MM.1S (cell line): ENCODE results near the gene RIOK2.

Source experiments
- DNase-seq: peaks from one replicate; pipeline ENCODE4 v3.0.0-alpha.2; 2015
- H2AFZ ChIP-seq: fragments of 300-600 bp; sonication (generic); 2 replicates; pipeline ENCODE4 v1.6.0; 2016; ENCODE audit warnings: antibody characterized with exemption, low read length
- H3F3A ChIP-seq: fragments of 300-600 bp; sonication (generic); 2 replicates; pipeline ENCODE4 v1.6.1; 2016; ENCODE audit warnings: mild to moderate bottlenecking, antibody characterized with exemption, low read length, moderate library complexity, mixed read lengths; ENCODE audit not compliant: insufficient read depth
- H3K27ac ChIP-seq: fragments of 300-600 bp; sonication (generic); 2 replicates; pipeline ENCODE4 v1.5.1; 2016; ENCODE audit warnings: mild to moderate bottlenecking, low read length
- H3K27me3 ChIP-seq: fragments of 300-600 bp; sonication (generic); replicated peaks from 2 replicates; pipeline ENCODE4 v1.6.0; 2016; ENCODE audit warnings: low read length; ENCODE audit not compliant: insufficient read depth
- H3K36me3 ChIP-seq: fragments of 300-600 bp; sonication (generic); replicated peaks from 2 replicates; pipeline ENCODE4 v1.6.1; 2016; ENCODE audit warnings: mild to moderate bottlenecking, low read length, mixed read lengths; ENCODE audit not compliant: insufficient read depth
- H3K4me1 ChIP-seq: fragments of 300-600 bp; sonication (generic); 2 replicates; pipeline ENCODE4 v1.6.1; 2016; ENCODE audit warnings: low read length, mixed read lengths
- H3K4me2 ChIP-seq: fragments of 300-600 bp; sonication (generic); 2 replicates; pipeline ENCODE4 v1.6.0; 2016; ENCODE audit warnings: low read depth, low read length
- H3K4me3 ChIP-seq: fragments of 300-600 bp; sonication (generic); 2 replicates; pipeline ENCODE4 v1.5.1; 2016; ENCODE audit warnings: low read length, mixed read lengths
- H3K79me2 ChIP-seq: fragments of 300-600 bp; sonication (generic); 2 replicates; pipeline ENCODE4 v1.6.1; 2016; ENCODE audit warnings: mixed run types, low read length, mixed read lengths
- H3K9ac ChIP-seq: fragments of 300-600 bp; sonication (generic); 2 replicates; pipeline ENCODE4 v1.6.1; 2016; ENCODE audit warnings: low read length, mixed read lengths
- H3K9me2 ChIP-seq: fragments of 300-600 bp; sonication (generic); replicated peaks from 2 replicates; pipeline ENCODE4 v1.6.1; 2016; ENCODE audit warnings: mild to moderate bottlenecking, low read length, mixed read lengths; ENCODE audit not compliant: insufficient read depth
- H3K9me3 ChIP-seq: fragments of 300-600 bp; sonication (generic); replicated peaks from 2 replicates; pipeline ENCODE4 v1.6.1; 2016; ENCODE audit warnings: mild to moderate bottlenecking, low read length, mixed read lengths; ENCODE audit not compliant: insufficient read depth
- H4K20me1 ChIP-seq: fragments of 300-600 bp; sonication (generic); 2 replicates; pipeline ENCODE4 v1.6.1; 2016; ENCODE audit warnings: mild to moderate bottlenecking, low read length, moderate library complexity, mixed read lengths; ENCODE audit not compliant: insufficient read depth
- EZH2 ChIP-seq: fragments of 300-600 bp; sonication (generic); optimal IDR thresholded peaks from 2 replicates; pipeline ENCODE3; 2017; ENCODE audit warnings: low read depth, mild to moderate bottlenecking, antibody characterized with exemption, low read length, mixed read lengths
- EZH2phosphoT487 ChIP-seq: fragments of 300-600 bp; sonication (generic); IDR thresholded peaks from 2 replicates; pipeline ENCODE4 v1.6.1; 2018; ENCODE audit warnings: antibody characterized with exemption, low read length
- TF ChIP-seq, protein P1 (sequence below): fragments of 300-600 bp; sonication (generic); IDR thresholded peaks from 2 replicates; pipeline ENCODE4 v1.5.1; 2016; ENCODE audit warnings: antibody characterized with exemption, low read length, mixed read lengths

The RIOK2 gene

DNA sequence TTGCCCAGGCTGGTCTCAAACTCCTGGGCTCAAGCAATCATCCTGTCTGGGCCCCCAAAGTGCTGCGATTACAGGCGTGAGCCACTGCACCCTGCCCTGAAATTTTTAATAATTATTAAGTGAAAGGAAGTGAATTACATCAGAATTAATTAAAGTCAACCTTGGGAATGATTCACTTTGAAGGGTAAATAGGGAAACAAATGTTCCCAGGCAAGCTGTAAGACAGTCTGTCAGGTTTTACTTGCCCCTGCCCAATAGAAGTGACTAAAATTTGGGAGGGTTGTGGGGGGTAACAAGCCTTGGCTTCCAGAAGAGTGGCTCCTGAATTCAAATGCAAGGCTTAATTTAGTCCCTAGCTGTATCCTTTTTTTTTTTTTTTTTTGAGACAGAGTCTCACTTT is 39.3 kb downstream of the RIOK2 start:
- Histone ChIP-seq H3K9ac (no peak overlapping the region), H3K9me2 (no peaks in the 10 kb centered on the region), H4K20me1 (no peaks in the 10 kb centered on the region), H3K4me1 (no peaks in the 10 kb centered on the region), H3K4me2 (no peak overlapping the region), H3K79me2 (no peaks in the 10 kb centered on the region), H3K36me3 (no peaks in the 10 kb centered on the region), H3K27ac (no peak overlapping the region), H3K4me3 (no peak overlapping the region), H2AFZ (no peak overlapping the region), H3F3A (no peaks in the 10 kb centered on the region), H3K27me3 (no peaks in the 10 kb centered on the region), H3K9me3 (no peaks in the 10 kb centered on the region)
- TF ChIP-seq, protein P1, sequence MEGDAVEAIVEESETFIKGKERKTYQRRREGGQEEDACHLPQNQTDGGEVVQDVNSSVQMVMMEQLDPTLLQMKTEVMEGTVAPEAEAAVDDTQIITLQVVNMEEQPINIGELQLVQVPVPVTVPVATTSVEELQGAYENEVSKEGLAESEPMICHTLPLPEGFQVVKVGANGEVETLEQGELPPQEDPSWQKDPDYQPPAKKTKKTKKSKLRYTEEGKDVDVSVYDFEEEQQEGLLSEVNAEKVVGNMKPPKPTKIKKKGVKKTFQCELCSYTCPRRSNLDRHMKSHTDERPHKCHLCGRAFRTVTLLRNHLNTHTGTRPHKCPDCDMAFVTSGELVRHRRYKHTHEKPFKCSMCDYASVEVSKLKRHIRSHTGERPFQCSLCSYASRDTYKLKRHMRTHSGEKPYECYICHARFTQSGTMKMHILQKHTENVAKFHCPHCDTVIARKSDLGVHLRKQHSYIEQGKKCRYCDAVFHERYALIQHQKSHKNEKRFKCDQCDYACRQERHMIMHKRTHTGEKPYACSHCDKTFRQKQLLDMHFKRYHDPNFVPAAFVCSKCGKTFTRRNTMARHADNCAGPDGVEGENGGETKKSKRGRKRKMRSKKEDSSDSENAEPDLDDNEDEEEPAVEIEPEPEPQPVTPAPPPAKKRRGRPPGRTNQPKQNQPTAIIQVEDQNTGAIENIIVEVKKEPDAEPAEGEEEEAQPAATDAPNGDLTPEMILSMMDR = no peak
- TF ChIP-seq EZH2phosphoT487 = no peak
- TF ChIP-seq EZH2 = no peak
- DNase-seq = no peak

DNA sequence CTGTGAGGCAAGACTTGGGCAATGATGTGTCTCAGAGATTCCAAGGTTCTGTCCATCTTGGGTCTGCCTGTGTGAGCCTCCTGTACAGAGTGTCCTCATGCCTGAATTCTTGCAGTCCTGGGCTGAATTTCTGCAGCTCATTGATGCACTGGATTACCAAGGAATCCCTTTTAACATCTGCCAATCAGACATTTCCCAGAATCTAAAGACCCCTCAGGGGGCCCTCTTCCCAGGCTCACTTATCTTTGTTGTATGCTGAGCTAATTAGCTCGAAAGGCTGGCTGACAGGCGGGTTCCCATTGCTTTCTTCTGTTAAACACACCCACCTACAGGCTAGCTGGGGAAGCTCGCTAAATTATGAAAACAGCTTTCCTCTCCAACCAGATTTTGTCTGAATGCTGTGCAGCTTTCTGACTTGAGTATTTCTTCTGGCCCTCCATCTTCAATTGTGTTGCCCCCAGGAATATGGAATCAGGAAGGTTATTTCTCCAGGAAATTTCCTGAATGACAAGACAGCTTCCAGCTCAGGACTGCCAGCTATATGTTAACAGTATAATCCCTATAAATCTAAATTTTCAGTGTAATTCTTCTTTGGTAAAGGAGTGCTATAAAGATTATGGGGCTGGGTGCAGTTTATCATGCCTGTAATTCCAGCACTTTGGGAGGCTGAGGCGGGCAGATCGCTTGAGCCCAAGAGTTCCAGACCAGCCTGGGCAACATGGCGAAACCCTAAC is 40.4 kb downstream of the RIOK2 start, which contains the start of gene LIX1:
LIX1 (minus strand) TSS at position 91 of the 734 bp plus-strand sequence; CDS start at position 56, 35 bp downstream.
- no peak within 1 kb of the TSS for H3K9ac ChIP-seq
- no peaks in the 10 kb centered on the region for H3K9me3 ChIP-seq
- no peaks in the 10 kb centered on the region for H3K79me2 ChIP-seq
- no peaks in the 10 kb centered on the region for H3K36me3 ChIP-seq
- no peaks in the 10 kb centered on the region for H3F3A ChIP-seq
- TF ChIP-seq, protein P1 = peak; percentile 58
- TF ChIP-seq EZH2 = no peak
- TF ChIP-seq EZH2phosphoT487 = no peak
- H3K27me3 ChIP-seq = no peaks in the 10 kb centered on the region
- no peak within 1 kb of the TSS for H3K27ac ChIP-seq
- DNase-seq = peak; percentile 30
- no peak within 1 kb of the TSS for H3K4me3 ChIP-seq
- H2AFZ ChIP-seq = no peak within 1 kb of the TSS
- no peaks in the 10 kb centered on the region for H4K20me1 ChIP-seq
- H3K4me2 ChIP-seq = no peak within 1 kb of the TSS
- H3K4me1 ChIP-seq = no peaks in the 10 kb centered on the region
- H3K9me2 ChIP-seq = no peaks in the 10 kb centered on the region

DNA sequence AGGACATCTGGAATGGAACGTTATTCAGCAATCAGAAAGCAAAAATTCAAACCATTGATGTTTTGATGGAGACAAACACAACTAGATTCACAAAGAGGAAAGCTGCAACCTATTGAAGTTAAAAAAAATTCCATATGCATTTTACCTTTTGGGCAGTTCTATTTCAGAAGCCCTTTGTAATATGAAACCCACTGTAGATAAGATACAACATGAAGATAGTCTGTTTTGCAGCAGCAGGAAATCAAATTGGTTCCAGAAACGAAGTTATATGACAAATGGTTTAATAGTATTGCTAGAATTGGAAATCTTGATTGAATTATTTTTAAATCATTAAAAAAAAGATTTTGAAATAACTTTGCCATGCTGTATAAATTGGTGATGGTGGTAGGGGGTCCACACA is 41.5 kb downstream of the RIOK2 start:
- H3K79me2 ChIP-seq = no peaks in the 10 kb centered on the region
- no peak overlapping the region for H3K4me2 ChIP-seq
- H3K9me3 ChIP-seq = no peaks in the 10 kb centered on the region
- H3K4me3 ChIP-seq = no peak overlapping the region
- no peak overlapping the region for H3K9ac ChIP-seq
- no peaks in the 10 kb centered on the region for H3K36me3 ChIP-seq
- H3K4me1 ChIP-seq = no peaks in the 10 kb centered on the region
- no peaks in the 10 kb centered on the region for H3K27me3 ChIP-seq
- H3K27ac ChIP-seq = no peak overlapping the region
- no peak for DNase-seq
- H4K20me1 ChIP-seq = no peaks in the 10 kb centered on the region
- no peaks in the 10 kb centered on the region for H3K9me2 ChIP-seq
- no peaks in the 10 kb centered on the region for H3F3A ChIP-seq
- no peak overlapping the region for H2AFZ ChIP-seq
- TF ChIP-seq EZH2 (no peak), EZH2phosphoT487 (no peak)
- TF ChIP-seq, protein P1 = no peak
